HG03103 (cell line): Measurements from ENCODE around the gene TRAF3IP1.
"Not testable (repeated sequence)": the region's sequence is repeated elsewhere in the genome, so short reads cannot be mapped to it uniquely, and the experiment has no call there.

Source experiments
- ATAC-seq: cut with Tn5 transposase; IDR thresholded peaks from one replicate; pipeline ENCODE4 v1.9.1; 2021; ENCODE audit warnings: low read depth; ENCODE audit not compliant: unreplicated experiment

The TRAF3IP1 gene

DNA sequence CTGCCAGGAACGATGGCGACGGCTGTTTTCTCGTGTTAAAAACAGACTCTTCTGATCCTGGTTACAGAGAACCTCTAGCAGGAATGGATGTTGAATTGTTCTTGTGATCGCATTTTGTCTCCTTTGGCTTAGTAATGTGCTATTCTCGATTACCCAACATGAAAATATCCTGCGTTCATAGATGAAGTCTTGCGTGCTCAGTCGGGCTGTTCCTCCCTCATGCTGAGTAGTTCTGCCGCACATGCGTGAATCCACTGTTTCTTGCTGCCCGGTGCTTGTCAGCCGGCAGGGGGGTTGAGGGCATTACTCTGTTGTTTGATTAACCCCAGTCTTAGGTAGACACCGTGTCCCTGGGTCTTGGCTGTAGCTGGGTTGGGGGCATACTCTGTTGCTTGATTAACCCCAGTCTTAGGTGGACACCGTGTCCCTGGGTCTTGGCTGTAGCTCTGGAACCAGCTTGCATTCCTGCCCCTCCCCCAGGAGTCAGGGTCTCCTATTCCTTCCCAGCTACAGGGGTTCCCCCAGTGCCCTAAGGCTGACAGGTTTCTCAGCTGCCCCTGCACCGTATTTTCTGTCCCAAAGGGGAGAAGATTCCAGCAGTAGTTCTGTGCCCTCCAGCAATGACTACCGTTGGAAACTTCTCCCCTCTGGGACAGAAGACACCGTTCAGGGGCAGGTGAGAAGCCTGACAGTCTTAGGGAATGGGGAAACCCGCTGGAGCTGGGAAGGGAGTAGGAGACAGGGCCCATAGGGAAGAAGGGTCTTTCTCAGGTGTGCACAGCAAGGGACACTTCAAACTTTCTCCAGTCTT, 84.3 kb downstream of the TRAF3IP1 start:
- no peak for ATAC-seq

DNA sequence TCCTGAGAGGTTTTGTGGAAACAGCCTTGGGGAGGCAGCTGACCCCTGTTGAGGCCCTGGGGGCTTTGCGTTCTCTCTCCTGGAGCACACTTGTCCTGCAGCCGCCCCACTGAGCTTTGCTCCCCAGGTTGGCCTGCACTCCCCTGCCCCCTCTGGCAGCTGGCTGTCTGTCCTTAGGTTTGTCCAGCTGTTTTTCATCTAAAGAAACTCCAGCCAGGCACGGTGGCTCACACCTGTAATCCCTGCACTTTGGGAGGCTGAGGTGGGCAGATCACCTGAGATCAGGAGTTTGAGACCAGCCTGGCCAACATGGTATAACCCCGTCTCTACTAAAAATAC, 84.9 kb downstream of the TRAF3IP1 start:
- not testable (repeated sequence) for ATAC-seq

DNA sequence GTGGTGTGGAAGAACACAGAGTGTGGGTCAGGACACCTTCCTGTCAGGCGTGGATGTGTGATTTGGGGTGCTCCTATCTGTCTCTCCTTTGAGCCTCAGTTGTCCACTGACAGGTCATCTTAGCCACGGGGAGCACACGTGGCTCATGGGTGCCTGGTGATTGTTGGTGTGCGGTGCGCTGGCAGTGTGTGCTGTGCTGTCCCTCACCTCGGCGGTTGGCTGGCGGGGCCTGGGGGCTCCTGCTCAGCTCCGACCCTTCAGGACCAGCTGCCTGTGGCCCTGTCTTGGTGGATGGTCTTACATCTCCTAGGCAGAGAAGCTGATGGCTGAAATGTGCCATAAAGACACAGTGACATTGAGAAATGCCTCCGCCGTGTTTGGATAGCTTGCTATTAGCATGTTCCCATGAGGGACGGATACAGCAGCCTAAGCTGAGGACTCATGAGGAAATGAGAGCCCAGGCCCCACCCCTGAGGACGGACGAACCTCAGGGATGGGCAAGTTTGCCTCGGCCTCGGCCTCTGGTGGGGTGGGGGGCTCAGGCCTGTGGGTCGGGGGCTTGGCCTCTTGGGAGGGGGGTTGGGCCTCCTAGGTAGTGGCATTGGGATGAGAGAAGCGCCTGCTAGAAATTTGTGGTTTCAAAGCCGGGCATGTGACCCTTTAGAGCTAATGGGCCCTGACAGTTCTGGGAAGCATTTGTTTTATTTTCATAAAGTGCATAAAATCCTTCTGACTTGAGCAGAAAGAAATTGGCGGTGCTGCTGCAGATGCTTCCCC, 86.1 kb downstream of the TRAF3IP1 start:
- ATAC-seq: no peak

DNA sequence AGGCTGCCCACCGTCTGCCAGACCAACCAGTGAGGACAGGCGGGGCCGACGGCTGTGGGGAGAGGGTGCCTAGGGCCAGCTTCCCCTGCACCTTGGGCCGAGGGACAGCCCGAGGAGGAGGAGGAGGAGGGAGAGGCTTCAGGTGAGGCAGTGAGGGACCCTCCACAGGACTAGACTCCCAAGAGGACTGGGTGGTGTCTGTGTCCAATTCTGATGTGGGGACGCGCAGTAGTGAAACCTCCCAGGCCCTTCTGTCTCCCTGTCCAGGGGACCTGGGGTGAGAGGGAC, 86.6 kb downstream of the TRAF3IP1 start:
- ATAC-seq: no peak

DNA sequence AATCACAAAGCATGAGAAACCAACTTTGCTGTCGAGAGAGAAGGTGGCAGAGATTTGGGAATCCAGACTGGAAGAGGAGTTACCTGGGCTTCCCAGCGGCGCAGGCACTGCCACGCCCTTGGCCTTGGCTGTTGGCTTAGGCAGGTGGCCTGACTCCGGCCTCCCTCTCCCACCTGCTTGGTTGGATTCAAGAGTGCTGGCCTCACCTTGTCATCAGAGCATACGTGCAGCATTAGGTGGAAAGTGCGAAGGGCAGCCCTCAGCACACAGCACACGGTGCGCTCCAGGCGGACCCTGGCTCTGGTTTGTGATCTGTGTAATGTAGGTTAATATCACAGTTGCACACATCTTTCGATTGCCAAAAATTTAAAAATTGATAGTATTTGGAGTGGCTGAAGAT, 87.2 kb downstream of the TRAF3IP1 start:
- ATAC-seq: no peak

DNA sequence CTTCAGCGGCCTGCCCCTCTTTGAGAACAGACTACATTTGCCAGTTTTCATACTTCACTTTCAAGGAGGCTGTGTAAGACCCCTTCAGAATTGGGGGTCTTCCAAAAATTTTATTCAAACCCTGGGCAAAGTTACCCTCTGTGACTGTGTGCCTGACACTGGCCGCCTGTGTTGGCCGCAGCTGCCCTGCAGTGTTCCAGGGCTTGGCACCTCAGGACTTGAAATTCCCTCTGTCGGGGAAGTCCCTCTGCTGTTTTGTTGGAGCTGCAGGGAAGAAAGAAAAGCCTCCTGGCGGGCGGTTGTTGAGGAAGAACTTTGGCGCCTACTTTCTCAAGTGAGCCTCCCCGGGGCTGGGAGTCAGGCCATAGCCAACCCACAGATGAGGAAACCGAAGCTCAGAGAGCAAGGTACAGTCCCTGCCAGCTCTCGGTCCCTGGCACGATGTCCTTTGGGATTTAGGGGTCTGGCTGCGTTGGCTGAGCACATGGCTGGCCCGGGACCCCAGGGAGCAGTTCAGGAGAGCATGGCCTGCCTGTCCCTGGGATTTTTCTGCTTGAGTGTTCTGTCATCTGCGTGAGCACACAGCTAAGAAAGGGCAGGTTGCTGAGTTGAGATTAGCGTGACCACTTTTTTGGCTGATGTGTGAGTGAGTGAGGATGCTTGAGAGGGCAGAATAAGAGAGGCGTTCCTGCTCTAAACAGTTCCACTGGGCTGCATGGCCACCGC, 88.5 kb downstream of the TRAF3IP1 start:
- no peak for ATAC-seq

DNA sequence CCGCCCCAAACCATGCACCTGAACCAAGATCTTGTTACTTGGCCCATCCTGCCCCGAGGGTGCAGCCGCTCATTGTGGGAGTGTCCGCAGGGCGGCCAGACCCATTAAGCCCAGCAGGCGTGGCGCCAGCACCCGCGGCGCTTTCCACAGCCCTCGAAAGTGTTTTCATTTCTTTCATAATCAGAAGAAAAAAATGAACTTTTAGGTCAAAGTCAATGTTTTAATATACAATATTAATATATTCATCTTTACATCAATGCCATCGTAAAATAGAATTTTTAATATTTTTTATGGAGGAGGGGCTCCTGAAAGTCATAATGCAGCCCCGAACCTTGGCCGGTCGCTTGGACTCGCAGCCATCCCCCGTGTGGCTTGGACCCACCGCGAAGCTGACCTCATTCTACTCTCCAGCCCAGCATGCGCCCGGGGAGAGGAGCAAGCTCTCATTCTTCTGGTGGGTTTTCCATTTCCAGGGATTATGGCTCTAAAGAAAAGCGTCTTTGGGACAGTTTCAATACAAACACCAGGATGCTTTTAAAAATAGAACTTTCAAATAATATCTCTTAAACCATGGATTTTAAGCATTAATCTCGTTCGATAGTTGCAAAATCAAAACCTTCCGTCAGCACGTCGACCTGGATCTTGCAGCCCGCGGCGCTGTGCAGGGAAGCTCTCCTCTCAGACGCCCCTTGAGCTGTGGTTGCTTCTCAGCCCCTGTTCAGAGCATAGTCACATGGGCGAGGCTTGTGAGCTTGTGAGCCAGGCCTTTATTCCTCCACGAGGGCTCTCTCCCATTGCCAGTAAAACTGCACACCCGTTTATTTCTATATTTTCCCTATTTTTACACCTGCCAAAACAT, 89.3 kb downstream of the TRAF3IP1 start:
- no peak for ATAC-seq

DNA sequence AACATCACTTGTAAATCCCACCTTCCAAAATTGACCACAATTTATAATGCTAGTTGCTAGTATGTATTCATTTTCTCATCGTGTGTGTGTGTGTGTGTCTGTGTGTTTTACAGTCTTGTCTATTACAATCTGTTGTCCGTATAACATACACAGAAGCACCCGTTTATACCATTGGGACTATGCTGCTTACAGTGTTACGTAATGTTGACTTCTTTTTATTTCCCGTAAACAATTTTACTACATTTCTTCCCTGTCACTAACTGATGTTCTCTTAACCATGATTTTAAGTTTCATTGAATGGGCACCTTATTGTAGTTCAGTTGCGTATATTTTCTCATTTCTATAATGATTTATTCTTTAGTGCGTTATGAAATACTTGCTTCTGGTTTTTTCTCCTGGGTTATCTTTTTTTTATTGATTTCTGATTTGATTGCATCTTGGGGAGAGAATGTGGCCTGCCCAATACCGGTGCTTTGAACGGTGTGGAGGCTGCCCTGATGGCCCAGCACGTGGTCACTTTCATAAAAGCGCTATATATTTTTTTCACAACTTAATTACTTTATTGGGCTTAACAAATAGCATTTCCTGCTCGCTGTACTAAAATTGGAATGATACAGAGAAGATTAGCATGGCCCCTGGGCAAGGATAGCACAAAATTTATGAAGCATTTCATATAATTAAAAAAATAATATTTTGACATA, 91.9 kb downstream of the TRAF3IP1 start:
- no peak for ATAC-seq

DNA sequence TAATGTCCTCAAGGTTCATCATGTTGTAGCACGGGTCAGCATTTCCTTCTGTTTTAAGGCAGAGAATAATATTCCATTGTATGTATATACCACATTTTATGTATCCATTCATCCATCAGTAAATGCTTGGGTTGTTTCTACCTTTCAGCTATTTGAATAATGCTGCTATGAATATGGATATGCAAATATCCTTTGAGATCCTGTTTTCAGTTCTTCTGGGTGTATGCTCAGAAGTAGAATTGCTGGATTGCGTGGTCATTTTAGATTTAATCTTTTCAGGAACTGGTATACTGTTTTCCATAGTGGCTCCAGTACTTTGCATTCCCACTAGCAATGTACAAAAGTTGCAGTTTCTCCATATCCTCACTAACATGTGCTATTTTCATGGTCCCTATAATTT, 93.0 kb downstream of the TRAF3IP1 start:
- no peak for ATAC-seq

DNA sequence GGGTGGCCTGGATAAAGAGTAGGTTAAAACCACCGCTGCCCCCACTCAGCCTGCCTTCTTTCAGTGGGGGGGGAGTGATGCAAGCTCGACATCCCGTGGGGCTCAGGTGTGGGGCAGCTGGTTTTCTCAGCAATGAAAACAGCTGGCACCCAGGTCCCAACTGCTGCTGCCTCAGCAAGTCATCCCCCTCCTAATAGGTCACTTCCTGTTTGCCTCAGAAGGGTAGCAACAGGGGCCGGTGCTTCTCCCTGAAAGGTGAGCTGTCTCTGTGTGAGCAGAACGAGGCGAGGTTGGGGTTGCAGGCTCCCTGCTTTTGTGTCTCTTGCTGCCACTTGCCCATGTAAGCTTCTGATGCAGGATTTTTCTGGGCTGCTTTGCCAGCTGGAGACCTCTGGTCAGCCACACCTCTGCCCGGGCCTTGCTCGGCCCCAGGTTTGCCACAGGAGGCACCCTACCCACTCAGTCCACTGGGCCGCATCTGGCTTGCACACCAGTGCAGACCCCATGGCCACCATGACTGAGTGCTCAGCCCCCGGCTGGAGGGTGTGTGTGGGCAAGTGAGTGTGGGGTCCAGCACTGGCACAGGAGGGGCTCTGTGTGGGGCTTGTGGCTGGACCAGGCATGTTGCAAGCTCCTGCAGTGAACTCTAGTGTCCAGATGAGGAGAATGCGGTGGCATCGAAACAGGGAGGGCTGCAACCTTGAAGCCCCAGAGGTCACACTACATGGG, 94.9 kb downstream of the TRAF3IP1 start:
- no peak for ATAC-seq

DNA sequence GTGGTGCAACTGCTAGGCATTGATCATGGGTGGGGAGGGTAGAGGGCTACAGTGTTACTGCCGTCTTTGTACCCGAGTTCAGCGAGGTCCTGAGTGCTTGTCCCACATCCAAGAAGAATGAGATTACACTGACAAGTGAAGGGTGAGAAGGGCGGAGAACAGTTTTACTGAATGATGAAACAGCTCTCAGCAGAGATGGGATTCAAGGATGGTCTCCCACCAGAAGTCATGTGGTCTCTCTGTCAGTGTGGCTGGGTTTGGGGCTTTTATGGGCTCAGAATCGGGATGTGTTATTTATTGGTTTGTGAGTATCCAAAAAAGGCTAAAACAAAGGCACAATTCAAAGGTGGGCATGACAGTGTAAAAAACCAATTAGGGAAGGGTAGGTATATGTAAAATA, 95.6 kb downstream of the TRAF3IP1 start:
- ATAC-seq: no peak

DNA sequence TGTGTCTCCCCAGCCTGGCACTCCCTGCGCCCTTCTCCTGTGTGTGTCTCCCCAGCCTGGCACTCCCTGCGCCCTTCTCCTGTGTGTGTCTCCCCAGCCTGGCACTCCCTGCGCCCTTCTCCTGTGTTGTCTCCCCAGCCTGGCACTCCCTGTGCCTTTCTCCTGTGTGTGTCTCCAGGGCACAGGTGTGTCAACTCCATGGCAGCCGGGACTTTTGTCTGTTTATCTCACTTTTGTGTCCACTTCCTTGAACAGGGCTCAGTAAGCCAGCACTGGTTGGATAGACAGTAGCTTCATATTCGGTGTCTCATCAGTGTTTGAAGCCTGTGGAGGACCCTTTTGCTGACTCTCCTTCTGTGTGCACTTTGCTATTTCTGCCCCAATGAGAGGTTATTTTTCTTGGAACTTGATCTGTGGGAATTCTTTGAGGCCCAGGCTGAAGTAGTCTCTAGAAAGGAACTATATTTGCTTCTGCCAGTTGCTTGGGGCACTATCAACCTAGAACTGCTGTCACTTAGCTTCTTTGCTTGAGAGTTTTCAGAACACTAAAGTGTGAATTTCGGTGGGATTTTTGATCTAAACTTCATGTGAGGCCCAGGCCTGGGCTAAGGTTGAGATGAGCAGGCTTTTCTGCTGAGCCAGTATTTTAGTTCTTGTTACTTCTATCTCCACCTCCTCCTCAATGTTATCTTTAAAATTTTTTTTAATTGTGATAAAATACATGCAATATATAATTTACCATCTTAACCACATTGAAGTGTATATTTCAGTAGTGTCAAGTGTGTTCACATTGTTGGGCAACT, 98.1 kb downstream of the TRAF3IP1 start:
- no peak for ATAC-seq

DNA sequence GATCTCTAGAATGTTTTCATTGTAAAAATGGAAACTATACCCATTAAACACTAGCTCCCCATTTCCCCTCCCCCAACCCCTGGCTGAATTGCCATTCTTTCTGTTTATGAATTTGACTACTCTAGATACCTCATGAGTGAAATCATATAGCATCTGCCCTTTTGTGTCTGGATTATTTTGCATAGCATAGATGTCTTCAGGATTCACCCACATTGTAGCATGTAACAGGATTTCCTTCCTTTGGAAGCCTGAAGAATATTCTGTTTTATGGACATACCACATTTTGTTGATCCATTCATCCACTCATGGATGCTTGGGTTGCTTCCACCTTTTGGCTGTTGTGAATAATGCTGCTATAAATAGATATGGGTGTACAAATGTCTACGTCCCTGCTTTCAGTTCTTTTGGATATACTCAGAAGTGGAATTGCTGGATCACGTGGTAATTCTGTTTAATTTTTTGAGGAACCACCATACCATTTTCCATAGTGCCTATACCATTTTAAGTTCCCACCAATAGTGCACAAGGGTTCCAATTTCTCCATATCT, 98.8 kb downstream of the TRAF3IP1 start:
- no peak for ATAC-seq

DNA sequence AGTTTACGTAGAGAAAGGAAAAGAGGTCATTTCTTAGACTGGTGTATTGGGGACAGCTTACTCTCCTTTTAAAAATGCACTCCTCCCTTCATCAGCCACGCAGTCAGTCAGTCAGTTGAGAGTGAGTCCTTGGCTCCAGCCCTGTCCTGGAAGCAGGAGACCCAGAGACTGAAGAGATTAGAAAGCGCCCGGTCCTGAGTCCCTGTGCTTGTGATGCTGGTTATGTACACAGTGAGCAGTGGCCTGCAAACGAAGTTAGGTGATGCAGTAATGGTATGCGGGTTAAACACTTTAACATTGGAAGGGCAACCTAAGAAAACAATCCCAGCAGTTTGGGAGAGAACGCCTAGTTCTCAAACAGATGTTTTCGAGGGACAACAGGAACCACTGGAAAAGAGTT, 100.1 kb downstream of the TRAF3IP1 start:
- ATAC-seq: no peak

DNA sequence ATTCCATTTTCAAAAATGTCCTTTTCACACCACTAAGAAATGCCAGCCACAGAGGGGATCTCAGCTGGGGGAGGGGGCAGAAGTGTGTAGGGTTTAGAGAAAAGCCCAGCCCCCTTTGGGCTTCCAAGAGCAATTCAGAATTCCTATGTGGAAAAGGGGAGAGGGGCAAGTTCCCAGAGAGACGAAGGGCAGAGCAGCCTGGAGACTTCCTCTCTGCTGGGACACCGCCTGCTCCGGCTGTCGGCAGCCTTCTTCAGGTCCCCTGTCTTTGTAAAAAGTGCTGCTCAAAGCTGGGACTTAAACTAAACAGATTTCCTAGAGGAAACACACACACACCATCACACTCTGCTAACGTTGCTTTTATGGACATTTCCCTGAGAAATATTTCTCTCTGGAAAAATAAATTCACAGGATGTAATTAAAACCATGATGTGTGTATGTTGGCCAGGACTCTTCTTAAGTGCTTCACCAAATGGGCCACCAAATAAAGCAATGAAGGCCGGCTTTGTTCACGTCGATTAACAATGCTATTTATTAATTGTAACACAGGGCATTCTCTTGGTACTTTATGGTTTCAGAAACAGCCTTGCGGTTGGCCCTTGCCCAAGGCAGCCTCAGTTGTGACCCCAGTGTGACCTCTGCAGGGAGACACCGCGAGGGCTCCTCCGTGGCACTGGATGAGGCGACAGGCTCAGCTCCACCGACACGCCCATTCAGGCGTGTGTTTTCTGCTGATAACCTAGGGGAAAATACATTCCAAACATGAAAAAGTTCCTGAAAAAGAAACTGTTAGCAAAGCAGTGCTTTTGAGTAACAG, 100.8 kb downstream of the TRAF3IP1 start:
- no peak for ATAC-seq

DNA sequence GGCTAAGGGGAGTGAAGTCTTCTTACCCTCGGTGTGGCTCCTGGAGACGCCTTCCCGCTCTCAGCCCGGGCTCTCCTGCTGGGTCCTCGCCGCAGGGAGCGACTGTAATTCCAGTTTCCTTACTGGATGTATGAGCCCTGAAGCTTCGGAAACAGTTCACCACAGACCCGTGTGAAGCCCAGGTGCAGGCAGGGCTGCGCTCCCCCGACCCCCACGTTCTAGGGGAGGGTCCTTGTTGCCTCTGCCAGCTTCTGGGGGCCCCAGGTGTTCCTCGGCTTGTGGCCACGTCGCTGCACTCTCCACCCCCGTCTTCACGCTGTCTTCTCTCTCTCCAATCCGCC, 101.3 kb downstream of the TRAF3IP1 start:
- no peak for ATAC-seq

DNA sequence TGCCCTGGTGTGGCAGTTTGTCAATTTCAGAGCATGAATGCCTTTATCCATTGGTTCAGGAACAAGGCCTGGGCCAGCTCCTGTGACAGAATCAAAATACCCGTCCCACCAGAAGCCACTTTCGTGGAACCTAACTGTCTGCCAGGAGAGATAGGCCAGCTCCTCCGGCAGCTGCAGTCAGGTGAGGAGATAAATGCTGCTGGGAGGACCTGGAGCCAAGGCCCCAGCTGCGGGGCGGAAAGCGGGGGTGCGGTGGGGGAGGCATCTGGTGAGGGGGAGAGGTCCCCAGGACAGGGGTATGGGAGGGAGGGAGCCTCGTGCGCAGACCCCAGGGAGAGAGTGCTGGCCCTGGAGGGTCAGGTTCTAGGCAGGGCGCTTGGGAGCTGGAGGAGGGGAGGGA, 102.0 kb downstream of the TRAF3IP1 start:
- ATAC-seq: no peak

DNA sequence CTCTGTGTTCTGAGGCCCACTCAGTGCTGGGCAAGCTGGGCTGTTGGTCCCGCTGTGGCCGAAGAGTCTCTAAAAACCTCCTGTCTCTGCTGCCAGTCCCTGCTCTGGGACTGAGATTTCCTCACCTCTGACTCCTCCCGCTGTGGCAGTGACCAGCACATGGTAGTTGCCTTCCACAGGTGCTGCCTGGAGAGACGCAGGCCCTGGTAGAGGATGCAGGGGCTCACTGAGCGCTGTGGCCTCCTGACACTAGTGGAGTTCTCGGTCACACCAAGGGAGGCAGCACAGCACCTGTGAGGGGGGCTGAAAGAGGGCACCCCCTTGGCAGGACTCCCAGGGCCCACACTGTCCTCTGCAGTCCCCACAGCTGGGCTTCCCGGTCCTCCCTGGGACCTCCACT, 102.6 kb downstream of the TRAF3IP1 start:
- ATAC-seq: no peak
